ENCODE measurements around the gene FXYD3.

Gene FXYD3

DNA sequence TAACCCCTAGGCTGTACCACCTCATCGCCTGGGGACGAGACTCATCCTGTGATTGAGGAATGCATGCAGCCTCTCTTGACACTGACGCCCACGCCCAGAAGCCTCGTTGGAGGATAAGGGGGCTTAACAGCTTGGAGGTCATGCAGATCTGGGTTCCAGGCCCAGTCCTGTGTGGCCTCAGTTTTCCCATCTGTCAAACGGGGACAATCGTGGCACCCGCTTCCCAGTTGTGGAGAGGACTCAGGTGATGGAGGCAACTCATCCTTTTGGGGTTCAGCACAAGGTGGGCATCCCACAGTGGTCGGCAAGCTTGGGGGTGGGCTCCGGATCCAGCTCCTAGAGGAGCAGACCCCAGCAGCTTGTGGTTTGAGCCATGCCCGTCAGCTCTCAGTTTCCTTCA, 20.6 kb downstream of the FXYD3 start:
- TF ChIP-seq, protein P1, sequence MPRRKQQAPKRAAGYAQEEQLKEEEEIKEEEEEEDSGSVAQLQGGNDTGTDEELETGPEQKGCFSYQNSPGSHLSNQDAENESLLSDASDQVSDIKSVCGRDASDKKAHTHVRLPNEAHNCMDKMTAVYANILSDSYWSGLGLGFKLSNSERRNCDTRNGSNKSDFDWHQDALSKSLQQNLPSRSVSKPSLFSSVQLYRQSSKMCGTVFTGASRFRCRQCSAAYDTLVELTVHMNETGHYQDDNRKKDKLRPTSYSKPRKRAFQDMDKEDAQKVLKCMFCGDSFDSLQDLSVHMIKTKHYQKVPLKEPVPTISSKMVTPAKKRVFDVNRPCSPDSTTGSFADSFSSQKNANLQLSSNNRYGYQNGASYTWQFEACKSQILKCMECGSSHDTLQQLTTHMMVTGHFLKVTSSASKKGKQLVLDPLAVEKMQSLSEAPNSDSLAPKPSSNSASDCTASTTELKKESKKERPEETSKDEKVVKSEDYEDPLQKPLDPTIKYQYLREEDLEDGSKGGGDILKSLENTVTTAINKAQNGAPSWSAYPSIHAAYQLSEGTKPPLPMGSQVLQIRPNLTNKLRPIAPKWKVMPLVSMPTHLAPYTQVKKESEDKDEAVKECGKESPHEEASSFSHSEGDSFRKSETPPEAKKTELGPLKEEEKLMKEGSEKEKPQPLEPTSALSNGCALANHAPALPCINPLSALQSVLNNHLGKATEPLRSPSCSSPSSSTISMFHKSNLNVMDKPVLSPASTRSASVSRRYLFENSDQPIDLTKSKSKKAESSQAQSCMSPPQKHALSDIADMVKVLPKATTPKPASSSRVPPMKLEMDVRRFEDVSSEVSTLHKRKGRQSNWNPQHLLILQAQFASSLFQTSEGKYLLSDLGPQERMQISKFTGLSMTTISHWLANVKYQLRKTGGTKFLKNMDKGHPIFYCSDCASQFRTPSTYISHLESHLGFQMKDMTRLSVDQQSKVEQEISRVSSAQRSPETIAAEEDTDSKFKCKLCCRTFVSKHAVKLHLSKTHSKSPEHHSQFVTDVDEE (CRISPR knock-in tag; IDR thresholded peaks at IDR 0.05) = no peak
- TF ChIP-seq ZFP30 (CRISPR knock-in tag; IDR thresholded peaks at IDR 0.05) (no peak), ISL1 (CRISPR knock-in tag; IDR thresholded peaks at IDR 0.05) (no peak), ARNTL (CRISPR knock-in tag; IDR thresholded peaks at IDR 0.05; ENCODE audit: borderline replicate concordance, low read depth) (no peak), TOX (CRISPR knock-in tag; IDR thresholded peaks at IDR 0.05; ENCODE audit: borderline replicate concordance) (no peak), OSR1 (CRISPR knock-in tag; IDR thresholded peaks at IDR 0.05) (no peak)
- no peak for ATAC-seq

DNA sequence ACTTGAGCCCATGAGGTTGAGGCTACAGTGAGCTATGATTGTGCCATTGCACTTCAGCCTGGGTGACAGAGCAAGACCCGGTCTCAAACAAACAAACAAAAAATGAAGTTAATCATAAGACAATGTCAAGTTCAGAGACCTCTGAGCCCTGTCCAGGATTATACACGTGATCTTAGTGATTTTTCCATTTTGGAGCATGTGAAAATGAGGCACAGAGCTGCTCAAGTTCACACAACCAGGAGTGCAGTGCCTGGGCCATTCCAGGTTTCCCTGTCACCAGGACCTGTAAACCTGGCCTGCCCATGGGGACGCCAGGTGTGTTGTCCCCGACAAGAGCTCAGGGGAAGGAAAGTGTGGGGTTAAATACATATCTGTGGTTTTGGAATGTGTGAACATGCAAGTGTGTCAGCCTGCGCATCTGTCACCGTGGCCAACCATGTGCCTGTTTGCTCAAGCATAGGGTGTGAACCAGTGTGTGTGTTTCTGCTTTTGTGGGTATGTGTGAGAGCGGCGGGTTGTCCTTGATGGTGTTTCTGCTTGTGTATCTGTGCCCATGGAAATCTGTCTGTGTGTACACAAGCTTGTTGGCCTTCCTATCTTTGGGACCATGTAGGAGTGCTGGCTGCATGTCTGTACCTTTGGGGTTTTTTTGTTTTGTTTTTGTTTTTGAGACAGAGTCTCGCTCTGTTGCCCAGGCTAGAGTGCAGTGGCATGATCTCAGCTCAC, 21.5 kb downstream of the FXYD3 start:
- TF ChIP-seq ZC3H10 (CRISPR knock-in tag; IDR thresholded peaks at IDR 0.05) (no peak), ZFP30 (CRISPR knock-in tag; IDR thresholded peaks at IDR 0.05) (no peak), RARB (CRISPR knock-in tag; IDR thresholded peaks at IDR 0.05) (no peak), ZNF565 (CRISPR knock-in tag; conservative IDR thresholded peaks at IDR 0.05; ENCODE audit: low read depth) (no peak), ZNF70 (CRISPR knock-in tag; IDR thresholded peaks at IDR 0.05) (no peak), OSR1 (CRISPR knock-in tag; IDR thresholded peaks at IDR 0.05) (no peak), ZNF8 (CRISPR knock-in tag; IDR thresholded peaks at IDR 0.05) (no peak), TCF4 (CRISPR knock-in tag; IDR thresholded peaks at IDR 0.05; ENCODE audit: borderline replicate concordance) (no peak), ARNTL (CRISPR knock-in tag; IDR thresholded peaks at IDR 0.05; ENCODE audit: borderline replicate concordance, low read depth) (no peak)
- no peak for ATAC-seq

DNA sequence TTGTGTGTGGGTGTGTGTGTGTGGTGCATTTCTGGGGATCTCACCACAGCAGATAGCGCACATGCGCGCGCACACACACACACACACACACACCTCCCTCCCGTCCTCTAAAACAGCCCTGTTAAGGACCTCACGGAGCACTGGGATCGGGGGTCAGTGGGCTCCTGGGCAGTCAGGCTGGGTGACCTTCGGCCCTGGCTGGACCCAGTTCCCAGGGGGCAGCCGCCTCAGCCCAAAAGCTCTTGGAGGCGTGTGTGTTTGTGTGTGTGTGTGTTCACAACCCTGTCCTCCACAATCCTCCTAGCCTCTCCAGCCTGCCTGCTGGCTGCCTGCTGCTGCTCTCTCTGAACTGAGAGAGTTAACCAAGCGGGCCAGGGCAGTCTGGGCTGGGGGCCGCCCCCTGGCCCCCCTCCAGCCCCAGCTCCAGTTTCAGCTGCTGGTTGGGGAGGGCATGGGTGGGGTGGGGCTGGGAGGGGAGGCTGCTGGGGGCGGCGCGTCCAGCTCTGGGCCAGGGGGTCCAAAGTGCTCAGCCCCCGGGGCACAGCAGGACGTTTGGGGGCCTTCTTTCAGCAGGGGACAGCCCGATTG, 22.8 kb downstream of the FXYD3 start, which contains the start of gene FXYD1:
Gene FXYD1 (plus strand): TSS at position 520 of the 588 bp plus-strand sequence. CDS start 1,256 bp downstream, outside the sequence.
- ATAC-seq = no peak
- TF ChIP-seq, protein P2, sequence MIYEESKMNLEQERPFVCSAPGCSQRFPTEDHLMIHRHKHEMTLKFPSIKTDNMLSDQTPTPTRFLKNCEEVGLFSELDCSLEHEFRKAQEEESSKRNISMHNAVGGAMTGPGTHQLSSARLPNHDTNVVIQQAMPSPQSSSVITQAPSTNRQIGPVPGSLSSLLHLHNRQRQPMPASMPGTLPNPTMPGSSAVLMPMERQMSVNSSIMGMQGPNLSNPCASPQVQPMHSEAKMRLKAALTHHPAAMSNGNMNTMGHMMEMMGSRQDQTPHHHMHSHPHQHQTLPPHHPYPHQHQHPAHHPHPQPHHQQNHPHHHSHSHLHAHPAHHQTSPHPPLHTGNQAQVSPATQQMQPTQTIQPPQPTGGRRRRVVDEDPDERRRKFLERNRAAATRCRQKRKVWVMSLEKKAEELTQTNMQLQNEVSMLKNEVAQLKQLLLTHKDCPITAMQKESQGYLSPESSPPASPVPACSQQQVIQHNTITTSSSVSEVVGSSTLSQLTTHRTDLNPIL (CRISPR knock-in tag; IDR thresholded peaks at IDR 0.05; ENCODE audit: low read depth) = no peak
- no peak for TF ChIP-seq SNAI2 (CRISPR knock-in tag; IDR thresholded peaks at IDR 0.05)
- TF ChIP-seq GLIS3 (CRISPR knock-in tag; IDR thresholded peaks at IDR 0.05) = no peak
- TF ChIP-seq, protein P3, sequence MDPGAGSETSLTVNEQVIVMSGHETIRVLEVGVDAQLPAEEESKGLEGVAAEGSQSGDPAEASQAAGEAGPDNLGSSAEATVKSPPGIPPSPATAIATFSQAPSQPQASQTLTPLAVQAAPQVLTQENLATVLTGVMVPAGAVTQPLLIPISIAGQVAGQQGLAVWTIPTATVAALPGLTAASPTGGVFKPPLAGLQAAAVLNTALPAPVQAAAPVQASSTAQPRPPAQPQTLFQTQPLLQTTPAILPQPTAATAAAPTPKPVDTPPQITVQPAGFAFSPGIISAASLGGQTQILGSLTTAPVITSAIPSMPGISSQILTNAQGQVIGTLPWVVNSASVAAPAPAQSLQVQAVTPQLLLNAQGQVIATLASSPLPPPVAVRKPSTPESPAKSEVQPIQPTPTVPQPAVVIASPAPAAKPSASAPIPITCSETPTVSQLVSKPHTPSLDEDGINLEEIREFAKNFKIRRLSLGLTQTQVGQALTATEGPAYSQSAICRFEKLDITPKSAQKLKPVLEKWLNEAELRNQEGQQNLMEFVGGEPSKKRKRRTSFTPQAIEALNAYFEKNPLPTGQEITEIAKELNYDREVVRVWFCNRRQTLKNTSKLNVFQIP (CRISPR knock-in tag; IDR thresholded peaks at IDR 0.05; ENCODE audit: borderline replicate concordance, low read depth) = no peak
- no peak for TF ChIP-seq ZNF8 (CRISPR knock-in tag; IDR thresholded peaks at IDR 0.05)
- no peak for TF ChIP-seq ZNF565 (CRISPR knock-in tag; conservative IDR thresholded peaks at IDR 0.05; ENCODE audit: low read depth)
- no peak for TF ChIP-seq RARB (CRISPR knock-in tag; IDR thresholded peaks at IDR 0.05)
- TF ChIP-seq BACH2 (CRISPR knock-in tag; IDR thresholded peaks at IDR 0.05; ENCODE audit: borderline replicate concordance) = no peak
- no peak for TF ChIP-seq TOX (CRISPR knock-in tag; IDR thresholded peaks at IDR 0.05; ENCODE audit: borderline replicate concordance)
- TF ChIP-seq ZFP3 (CRISPR knock-in tag; IDR thresholded peaks at IDR 0.05) = no peak
- no peak for TF ChIP-seq ZC3H10 (CRISPR knock-in tag; IDR thresholded peaks at IDR 0.05)

DNA sequence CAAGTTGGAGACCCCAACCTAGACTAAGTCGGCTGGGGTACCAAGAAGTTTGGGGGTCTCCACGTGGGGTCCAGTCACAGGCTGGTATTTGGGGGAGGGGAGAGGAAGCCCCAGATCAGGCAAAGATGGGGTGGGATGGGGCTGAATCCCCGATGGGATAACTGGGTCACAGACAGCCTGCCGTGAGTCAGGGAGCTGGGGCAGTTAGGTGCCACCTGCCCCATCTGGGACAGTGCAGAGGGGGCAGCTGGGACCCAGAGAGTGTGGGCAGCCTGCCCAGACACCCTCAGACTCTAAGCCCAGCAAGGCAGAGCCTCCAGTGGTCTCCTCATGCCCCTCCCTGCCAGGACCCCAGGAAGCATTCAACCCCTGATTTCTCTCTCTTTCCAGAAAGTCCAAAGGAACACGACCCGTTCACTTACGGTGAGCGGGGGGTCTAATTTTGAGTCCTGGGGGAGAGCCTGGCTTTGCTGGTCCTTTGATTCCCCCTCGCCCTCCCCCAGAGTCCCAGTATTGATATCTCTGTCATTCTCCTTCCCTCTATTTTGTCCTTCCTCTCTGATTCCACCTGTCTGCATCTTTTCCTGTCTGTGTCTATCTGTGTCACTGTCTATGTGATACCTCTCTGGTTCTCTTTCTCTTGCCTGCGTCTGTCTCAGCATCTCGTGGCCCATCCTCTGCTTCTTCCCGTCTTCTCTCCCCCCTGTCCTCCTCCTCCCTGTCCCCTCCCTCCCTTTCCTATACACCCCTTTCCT, 24.8 kb downstream of the FXYD3 start:
- ATAC-seq = no peak
- TF ChIP-seq, protein P3 (CRISPR knock-in tag; IDR thresholded peaks at IDR 0.05; ENCODE audit: borderline replicate concordance, low read depth) = no peak
- no peak for TF ChIP-seq RARB (CRISPR knock-in tag; IDR thresholded peaks at IDR 0.05)
- no peak for TF ChIP-seq TCF4 (CRISPR knock-in tag; IDR thresholded peaks at IDR 0.05; ENCODE audit: borderline replicate concordance)
- no peak for TF ChIP-seq ZNF70 (CRISPR knock-in tag; IDR thresholded peaks at IDR 0.05)
- TF ChIP-seq ARNTL (CRISPR knock-in tag; IDR thresholded peaks at IDR 0.05; ENCODE audit: borderline replicate concordance, low read depth) = no peak
- no peak for TF ChIP-seq BACH2 (CRISPR knock-in tag; IDR thresholded peaks at IDR 0.05; ENCODE audit: borderline replicate concordance)
- no peak for TF ChIP-seq CSDC2 (CRISPR knock-in tag; IDR thresholded peaks at IDR 0.05)
- no peak for TF ChIP-seq TOX (CRISPR knock-in tag; IDR thresholded peaks at IDR 0.05; ENCODE audit: borderline replicate concordance)
- no peak for TF ChIP-seq GLIS3 (CRISPR knock-in tag; IDR thresholded peaks at IDR 0.05)
- TF ChIP-seq, protein P2 (CRISPR knock-in tag; IDR thresholded peaks at IDR 0.05; ENCODE audit: low read depth) = no peak
- TF ChIP-seq ESRRG (CRISPR knock-in tag; IDR thresholded peaks at IDR 0.05) = no peak
- TF ChIP-seq ZFP3 (CRISPR knock-in tag; IDR thresholded peaks at IDR 0.05) = no peak
- no peak for TF ChIP-seq ZNF8 (CRISPR knock-in tag; IDR thresholded peaks at IDR 0.05)
- no peak for TF ChIP-seq OSR1 (CRISPR knock-in tag; IDR thresholded peaks at IDR 0.05)

All from SK-N-SH treated with all-trans-retinoic acid at 6 μM for 48 hours (cell line).